Stomach smooth muscle (tissue), 2 donors: ENCODE data around the gene SELENON.

ENCODE experiments used
- H3K27ac ChIP-seq: one replicate; pipeline ENCODE4 v1.7.0; 2013; ENCODE audit warnings: mild to moderate bottlenecking, low read length, inconsistent platforms
- H3K27me3 ChIP-seq, 2 donors: one replicate each; pipeline ENCODE4 v1.7.0; 2013; ENCODE audit warnings: low read length in 2 of 2; ENCODE audit not compliant: insufficient read depth in 2 of 2, control insufficient read depth in 1 of 2
- H3K36me3 ChIP-seq, 2 donors: one replicate each; pipeline ENCODE4 v1.7.0; 2013; ENCODE audit warnings: low read length in 2 of 2; ENCODE audit not compliant: control insufficient read depth in 2 of 2, insufficient read depth in 2 of 2
- H3K4me1 ChIP-seq: one replicate; pipeline ENCODE4 v1.7.0; 2013; ENCODE audit warnings: low read length; ENCODE audit not compliant: control insufficient read depth, insufficient read depth
- H3K4me3 ChIP-seq, 2 donors: one replicate each; pipeline ENCODE4 v1.7.0; 2013; ENCODE audit warnings: low read length in 2 of 2
- H3K9ac ChIP-seq, 2 donors: one replicate each; pipeline ENCODE4 v1.7.0; 2013; ENCODE audit warnings: low read length in 2 of 2, mild to moderate bottlenecking in 1 of 2
- H3K9me3 ChIP-seq, 2 donors: one replicate each; pipeline ENCODE4 v1.7.0; 2013; ENCODE audit warnings: low read length in 2 of 2; ENCODE audit not compliant: control insufficient read depth in 2 of 2
- donor health status: healthy.
- donor health status: Pancreatic carcinoma.

Gene SELENON

DNA sequence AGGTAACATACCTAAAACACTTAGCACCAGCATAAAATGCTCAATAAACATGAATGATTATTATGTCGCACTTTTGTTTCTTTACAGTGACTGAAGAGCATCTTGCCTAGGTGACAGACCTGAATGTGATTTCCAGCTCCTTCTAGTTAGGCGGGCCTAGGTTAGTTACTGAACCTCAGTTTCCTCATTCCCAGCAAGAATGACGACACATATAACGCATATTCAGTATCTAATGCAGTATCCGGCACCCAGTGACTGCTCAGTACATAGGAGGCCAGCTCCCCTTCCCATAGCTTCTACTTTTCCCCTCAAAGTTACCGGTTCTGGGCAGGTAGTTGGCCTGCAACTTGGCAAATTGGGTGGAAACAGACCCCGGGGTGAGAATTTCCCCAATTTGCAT, 58.5 kb downstream of the SELENON start:
- H3K4me1 ChIP-seq = peaks cover 12% of the 10 kb centered on the region
- peaks cover 0 to 6% of the 10 kb centered on the region in 2 donors for H3K36me3 ChIP-seq
- no peak overlapping the region for H3K27ac ChIP-seq
- peak overlapping the region in 1 of 2 donors; percentile 42 for H3K9ac ChIP-seq
- H3K4me3 ChIP-seq = peak overlapping the region; percentile 48 to 78
- no peaks in the 10 kb centered on the region for H3K9me3 ChIP-seq
- H3K27me3 ChIP-seq = no peaks in the 10 kb centered on the region

- peak within 1 kb of the TSS; percentile 85 to 86 for H3K9ac ChIP-seq
- no peaks in the 10 kb centered on the region for H3K27me3 ChIP-seq
- H3K4me3 ChIP-seq = peak within 1 kb of the TSS; percentile 68 to 78
- H3K9me3 ChIP-seq = no peaks in the 10 kb centered on the region
- peaks cover 12% of the 10 kb centered on the region for H3K4me1 ChIP-seq
- H3K27ac ChIP-seq = peak within 1 kb of the TSS; percentile 55
- peaks cover 0 to 6% of the 10 kb centered on the region in 2 donors for H3K36me3 ChIP-seq
Measured at GRCh38 chr1:25858906-25859789, 59.2 kb downstream of the SELENON start, which contains the start of gene AUNIP. Gene AUNIP, minus strand, starts transcription at chr1:25859457. Its CDS starts 100 bp downstream, at chr1:25859357.

DNA sequence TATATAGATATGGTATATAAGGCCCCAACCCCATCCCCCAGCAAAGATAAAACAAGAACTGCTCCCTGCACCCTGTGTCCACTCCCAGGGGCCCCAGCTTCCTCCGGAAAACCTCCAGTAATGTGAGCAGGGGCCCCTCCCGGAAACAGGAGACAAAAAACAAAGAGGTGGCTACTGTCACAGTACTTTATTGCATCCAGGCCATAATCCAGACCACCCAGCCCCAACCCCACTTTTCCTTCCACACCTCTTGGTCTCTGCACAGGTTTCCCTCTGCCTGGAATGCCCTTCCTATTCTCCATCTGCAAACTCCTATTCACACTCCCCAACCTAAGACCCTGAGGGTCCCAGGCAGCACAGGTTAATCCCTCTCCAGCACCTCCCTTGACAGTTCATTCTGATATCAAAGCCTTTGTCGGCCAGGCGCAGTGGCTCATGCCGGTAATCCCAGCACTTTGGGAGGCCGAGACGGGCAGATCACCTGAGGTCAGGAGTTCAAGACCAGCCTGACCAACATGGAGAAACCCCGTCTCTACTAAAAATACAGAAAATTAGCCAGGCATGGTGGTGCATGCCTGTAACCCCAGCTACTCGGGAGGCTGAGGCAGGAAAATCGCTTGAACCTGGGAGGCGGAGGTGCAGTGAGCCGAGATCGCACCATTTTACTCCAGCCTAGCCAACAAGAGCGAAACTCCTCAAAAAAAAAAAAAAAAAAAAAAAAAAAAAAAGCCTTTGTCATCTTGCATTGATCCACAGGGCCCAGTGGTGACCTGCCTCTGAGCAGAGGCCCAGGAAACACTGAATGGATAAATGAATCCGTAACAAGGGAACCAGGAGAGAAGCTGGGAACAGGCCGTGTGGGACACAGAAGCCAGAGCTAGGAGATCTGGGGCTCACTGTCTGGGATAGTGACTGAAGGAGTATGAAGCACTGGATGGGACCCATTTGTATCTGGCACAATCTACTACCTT, 61.6 kb downstream of the SELENON start:
- Histone ChIP-seq H3K4me3 (no peak overlapping the region), H3K9ac (no peak overlapping the region), H3K27ac (no peak overlapping the region), H3K27me3 (no peaks in the 10 kb centered on the region), H3K4me1 (peaks cover 12% of the 10 kb centered on the region), H3K36me3 (peaks cover 0 to 6% of the 10 kb centered on the region in 2 donors), H3K9me3 (no peaks in the 10 kb centered on the region)

DNA sequence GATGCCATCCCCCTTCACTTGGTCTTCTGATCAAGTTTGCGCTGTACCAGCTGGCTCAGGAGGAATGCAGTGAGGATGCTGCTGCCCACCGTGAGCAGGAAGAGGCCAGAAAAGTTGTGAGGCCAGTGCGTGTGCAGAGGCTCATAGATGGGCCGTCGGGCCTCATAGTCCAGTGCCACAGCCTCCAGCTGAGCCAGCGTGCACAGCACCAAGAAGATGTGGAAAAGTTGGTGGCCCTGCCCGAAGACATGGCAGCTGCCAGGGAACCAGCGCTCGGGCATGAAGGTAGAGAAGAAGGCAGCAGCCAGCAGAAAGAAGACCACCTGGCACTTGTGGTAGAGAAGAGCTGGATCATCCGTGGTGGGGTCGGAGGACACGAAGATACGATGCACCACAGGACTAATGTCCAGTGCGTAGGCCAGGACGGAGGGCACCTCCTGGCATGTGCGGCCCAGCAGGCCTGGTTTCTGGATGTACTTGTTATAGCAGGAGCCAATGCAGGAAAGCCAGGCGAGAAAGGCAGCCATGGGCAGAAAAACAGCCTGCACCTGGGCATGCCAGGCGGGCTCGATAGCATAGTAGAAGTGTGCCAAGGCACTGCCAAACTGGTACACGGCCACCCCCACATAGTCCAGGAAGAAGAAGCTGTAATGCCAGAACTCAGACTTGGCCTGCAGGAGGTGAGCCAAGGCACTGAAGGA, 62.9 kb downstream of the SELENON start:
- H3K9ac ChIP-seq = no peak overlapping the region
- no peak overlapping the region for H3K4me3 ChIP-seq
- H3K36me3 ChIP-seq = peaks cover 0 to 6% of the 10 kb centered on the region in 2 donors
- H3K9me3 ChIP-seq = no peaks in the 10 kb centered on the region
- H3K27me3 ChIP-seq = no peaks in the 10 kb centered on the region
- H3K27ac ChIP-seq = no peak overlapping the region
- peaks cover 12% of the 10 kb centered on the region for H3K4me1 ChIP-seq

DNA sequence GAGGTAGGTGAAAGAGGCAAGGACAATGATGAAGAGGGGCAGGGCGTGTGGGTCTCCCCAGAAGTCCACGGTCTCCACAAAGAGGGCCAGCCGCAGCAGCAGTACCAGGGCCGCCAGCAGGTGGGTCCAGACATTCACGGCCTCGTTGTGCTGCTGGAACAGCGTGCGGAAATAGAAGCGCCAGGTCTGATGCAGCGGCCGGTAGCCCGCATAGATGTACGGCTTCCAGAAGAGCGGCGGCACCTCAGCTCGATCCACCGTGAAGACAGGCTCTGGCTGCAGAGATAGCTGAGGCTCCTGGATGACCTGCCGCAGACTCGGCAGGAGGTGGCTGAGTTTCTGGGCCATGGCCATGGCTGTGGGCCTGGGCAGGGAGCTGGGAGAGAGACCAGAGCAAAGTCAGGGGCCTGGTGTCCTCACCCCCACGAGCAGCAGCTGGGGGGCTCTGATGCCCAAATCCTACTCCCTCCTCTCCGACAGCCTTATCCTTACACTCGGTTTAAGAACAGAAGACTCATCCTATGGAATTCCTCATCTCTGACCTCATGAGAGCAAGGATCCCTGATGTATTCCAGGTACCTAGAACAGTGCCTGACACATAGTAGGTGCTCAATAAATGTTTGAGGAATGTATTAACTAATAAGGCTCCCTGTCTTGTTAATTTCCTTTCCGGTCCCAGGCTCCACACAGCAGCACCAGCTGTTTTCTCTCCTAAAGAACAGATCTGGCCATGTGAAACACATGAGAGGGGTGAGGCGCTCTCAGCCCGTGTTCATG, 63.7 kb downstream of the SELENON start:
- Histone ChIP-seq H3K9me3 (no peaks in the 10 kb centered on the region), H3K9ac (no peak overlapping the region), H3K36me3 (peaks cover 0 to 6% of the 10 kb centered on the region in 2 donors), H3K27me3 (no peaks in the 10 kb centered on the region), H3K4me3 (no peak overlapping the region), H3K27ac (no peak overlapping the region), H3K4me1 (peaks cover 9% of the 10 kb centered on the region)

GRCh38 chr1:25864434-25864833, 64.4 kb downstream of the SELENON start:
- Histone ChIP-seq H3K4me1 (peaks cover 3% of the 10 kb centered on the region), H3K4me3 (no peak overlapping the region), H3K27ac (no peak overlapping the region), H3K36me3 (peaks cover 0 to 6% of the 10 kb centered on the region in 2 donors), H3K9ac (no peak overlapping the region), H3K27me3 (no peaks in the 10 kb centered on the region), H3K9me3 (no peaks in the 10 kb centered on the region)

DNA sequence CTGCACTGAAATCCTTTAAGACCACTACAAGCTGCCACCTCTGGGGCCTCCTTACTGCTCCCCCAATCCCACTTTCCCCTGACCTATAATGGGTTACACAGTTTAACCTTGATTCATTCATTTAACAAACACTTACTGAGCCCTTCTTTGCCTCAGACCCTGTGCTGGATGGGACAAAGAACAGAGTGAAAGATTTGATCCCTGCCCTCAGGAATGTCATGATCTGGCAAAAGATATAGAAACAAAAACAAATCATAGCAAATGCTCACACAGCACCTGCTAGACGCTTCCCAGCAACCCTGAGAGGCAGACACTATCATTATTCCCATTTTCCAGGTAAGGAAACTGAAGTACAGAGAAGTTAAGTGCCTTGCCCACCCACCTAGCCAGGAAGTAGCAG, 66.3 kb downstream of the SELENON start:
- Histone ChIP-seq H3K9me3 (no peaks in the 10 kb centered on the region), H3K36me3 (peaks cover 0 to 10% of the 10 kb centered on the region in 2 donors), H3K9ac (no peak overlapping the region), H3K4me3 (no peak overlapping the region), H3K27ac (no peak overlapping the region), H3K4me1 (peaks cover 4% of the 10 kb centered on the region), H3K27me3 (no peaks in the 10 kb centered on the region)

- no peak overlapping the region for H3K4me3 ChIP-seq
- no peaks in the 10 kb centered on the region for H3K27me3 ChIP-seq
- peaks cover 0 to 7% of the 10 kb centered on the region in 2 donors for H3K36me3 ChIP-seq
- peaks cover 13% of the 10 kb centered on the region for H3K4me1 ChIP-seq
- no peak overlapping the region for H3K27ac ChIP-seq
- H3K9me3 ChIP-seq = no peaks in the 10 kb centered on the region
- no peak overlapping the region for H3K9ac ChIP-seq
Measured at GRCh38 chr1:25867210-25867991, 67.4 kb downstream of the SELENON start.
